ENCODE measurements around the gene ADGRD1. TPM values are rescaled to one million over a fixed set of nuclear protein-coding genes. Genes with fewer than 3 reads are reported as not detected.
A peak's percentile ranks its signal among the peaks of the same experiment; 100 is the strongest.

The ADGRD1 gene
- total RNA-seq, 1 donor from 2014 or later, result 4.0 TPM

DNA sequence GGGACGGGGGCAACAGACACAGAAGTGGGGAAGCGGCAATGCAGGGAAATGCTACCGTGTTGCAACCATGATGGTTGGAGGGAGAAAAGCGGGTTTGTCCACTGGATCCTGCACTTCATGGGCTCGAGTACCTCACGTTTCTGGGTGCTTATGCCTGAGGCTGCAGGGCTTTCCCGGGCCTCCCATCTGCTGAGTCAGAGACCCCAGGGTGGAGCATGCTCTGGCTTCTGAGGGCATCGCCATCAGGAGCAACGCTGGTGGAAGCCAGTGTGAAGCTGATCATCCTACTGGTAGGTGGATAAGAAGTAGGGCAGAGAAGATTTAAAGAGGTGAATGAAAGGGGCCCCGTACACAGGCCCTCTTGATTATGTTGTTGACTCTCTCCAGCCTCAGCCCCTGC lies 5.0 kb upstream of the ADGRD1 start:
- Mint-ChIP-seq H3K36me3 (ENCODE audit: insufficient read depth) (peaks cover 3% of the 10 kb centered on the region), H3K4me1 (ENCODE audit: low read depth) (peaks cover 20% of the 10 kb centered on the region), H3K4me3 (ENCODE audit: low read depth) (no peak overlapping the region), H3K9me3 (ENCODE audit: low read depth) (peaks cover 11% of the 10 kb centered on the region), H3K27ac (no peak overlapping the region), H3K27me3 (peaks cover 8% of the 10 kb centered on the region)
- no peak for DNase-seq (ENCODE audit: low spot score, unreplicated experiment)
- TF ChIP-seq, protein P1, sequence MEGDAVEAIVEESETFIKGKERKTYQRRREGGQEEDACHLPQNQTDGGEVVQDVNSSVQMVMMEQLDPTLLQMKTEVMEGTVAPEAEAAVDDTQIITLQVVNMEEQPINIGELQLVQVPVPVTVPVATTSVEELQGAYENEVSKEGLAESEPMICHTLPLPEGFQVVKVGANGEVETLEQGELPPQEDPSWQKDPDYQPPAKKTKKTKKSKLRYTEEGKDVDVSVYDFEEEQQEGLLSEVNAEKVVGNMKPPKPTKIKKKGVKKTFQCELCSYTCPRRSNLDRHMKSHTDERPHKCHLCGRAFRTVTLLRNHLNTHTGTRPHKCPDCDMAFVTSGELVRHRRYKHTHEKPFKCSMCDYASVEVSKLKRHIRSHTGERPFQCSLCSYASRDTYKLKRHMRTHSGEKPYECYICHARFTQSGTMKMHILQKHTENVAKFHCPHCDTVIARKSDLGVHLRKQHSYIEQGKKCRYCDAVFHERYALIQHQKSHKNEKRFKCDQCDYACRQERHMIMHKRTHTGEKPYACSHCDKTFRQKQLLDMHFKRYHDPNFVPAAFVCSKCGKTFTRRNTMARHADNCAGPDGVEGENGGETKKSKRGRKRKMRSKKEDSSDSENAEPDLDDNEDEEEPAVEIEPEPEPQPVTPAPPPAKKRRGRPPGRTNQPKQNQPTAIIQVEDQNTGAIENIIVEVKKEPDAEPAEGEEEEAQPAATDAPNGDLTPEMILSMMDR (IDR thresholded peaks at IDR 0.05; ENCODE audit: unreplicated experiment), result no peak

DNA sequence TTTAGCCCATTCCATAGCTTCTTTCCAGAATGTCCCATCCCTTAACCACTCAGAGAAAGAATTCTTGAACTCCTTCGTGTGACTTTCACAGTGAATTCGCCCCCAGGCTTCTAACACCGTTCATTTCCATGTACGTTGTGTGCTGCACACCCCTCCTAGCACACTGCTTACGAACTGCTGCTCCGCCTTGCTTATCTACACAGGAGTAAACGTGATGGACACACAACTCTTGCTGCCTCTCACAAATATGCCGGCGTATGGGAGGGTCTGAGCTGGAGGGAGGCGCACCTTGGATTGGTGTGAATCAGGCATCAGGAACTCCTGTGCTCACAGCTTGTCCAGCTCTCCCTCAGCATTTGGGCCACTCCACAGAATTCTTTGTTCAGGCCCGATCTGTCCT lies 3.9 kb upstream of the ADGRD1 start:
- Mint-ChIP-seq H3K27ac (no peak overlapping the region), H3K4me3 (ENCODE audit: low read depth) (no peak overlapping the region), H3K4me1 (ENCODE audit: low read depth) (peaks cover 27% of the 10 kb centered on the region), H3K9me3 (ENCODE audit: low read depth) (peaks cover 11% of the 10 kb centered on the region), H3K36me3 (ENCODE audit: insufficient read depth) (peaks cover 3% of the 10 kb centered on the region), H3K27me3 (peaks cover 12% of the 10 kb centered on the region)
- TF ChIP-seq, protein P1 (IDR thresholded peaks at IDR 0.05; ENCODE audit: unreplicated experiment), result no peak
- DNase-seq (ENCODE audit: low spot score, unreplicated experiment), result no peak

DNA sequence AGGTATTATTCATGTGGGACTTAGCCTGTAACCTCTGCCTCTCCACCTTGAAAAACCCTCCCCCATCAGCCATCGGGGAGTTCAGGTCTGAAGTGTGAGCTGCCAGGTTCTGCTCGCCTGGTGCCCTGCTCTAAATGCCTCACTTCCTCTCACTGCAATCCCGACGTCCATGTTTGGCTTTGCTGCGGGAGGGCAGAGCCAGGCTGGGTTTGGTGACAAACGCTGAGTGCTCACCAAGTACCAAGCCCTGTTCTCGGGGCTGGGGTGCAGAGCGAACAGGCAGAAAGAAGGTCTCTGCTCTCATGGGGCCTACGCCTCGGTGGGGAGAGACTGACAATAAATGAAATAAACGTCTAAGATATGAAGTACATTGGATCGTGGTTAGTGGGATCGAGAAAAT lies 2.1 kb upstream of the ADGRD1 start:
- no peak for DNase-seq (ENCODE audit: low spot score, unreplicated experiment)
- H3K4me1 Mint-ChIP-seq (ENCODE audit: low read depth), result peaks cover 27% of the 10 kb centered on the region
- H3K27me3 Mint-ChIP-seq, result peaks cover 12% of the 10 kb centered on the region
- H3K36me3 Mint-ChIP-seq (ENCODE audit: insufficient read depth), result no peaks in the 10 kb centered on the region
- H3K9me3 Mint-ChIP-seq (ENCODE audit: low read depth), result no peaks in the 10 kb centered on the region
- H3K4me3 Mint-ChIP-seq (ENCODE audit: low read depth), result no peak overlapping the region
- TF ChIP-seq, protein P1 (IDR thresholded peaks at IDR 0.05; ENCODE audit: unreplicated experiment), result no peak
- H3K27ac Mint-ChIP-seq, result peak overlapping the region; percentile 30

DNA sequence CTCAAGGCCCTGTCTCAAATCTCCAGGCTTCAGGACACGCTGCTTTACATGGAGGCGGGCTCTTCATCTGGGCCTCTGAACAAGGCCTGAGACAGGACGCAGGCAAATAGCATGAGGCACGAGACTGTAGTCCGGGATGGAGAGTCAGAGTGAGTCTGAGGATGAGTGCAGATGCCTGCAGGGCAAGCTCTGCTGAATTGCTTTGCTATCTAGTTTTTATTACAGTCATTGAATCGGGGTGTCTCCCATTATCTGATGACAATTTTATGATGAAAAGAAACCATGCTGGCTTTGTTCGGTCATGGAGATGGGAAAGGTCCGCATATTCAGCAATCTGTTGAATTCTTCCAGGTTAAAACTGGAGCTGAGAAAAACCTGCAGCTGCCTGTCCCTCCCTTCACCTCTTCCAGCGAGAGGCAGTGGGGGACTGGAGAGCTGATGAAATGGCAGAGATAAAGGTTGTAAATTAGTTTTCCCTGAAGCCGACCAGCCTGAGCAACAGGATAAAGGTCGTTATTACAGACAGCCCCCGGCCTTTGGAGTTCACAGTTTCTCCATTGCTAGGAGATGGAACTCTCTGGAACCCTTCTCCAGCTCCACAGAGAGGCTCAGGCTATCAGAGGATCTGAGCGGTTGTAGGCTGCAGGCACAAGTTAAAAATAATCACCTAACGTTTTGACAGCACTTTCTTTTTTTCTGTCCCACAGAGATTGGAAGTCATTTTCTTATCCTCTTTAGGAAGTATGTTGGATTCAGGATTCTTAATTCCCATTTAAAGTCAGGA lies 1.3 kb upstream of the ADGRD1 start:
- no peak for DNase-seq (ENCODE audit: low spot score, unreplicated experiment)
- H3K36me3 Mint-ChIP-seq (ENCODE audit: insufficient read depth), result no peaks in the 10 kb centered on the region
- peak overlapping the region; percentile 12 for H3K27ac Mint-ChIP-seq
- TF ChIP-seq, protein P1 (IDR thresholded peaks at IDR 0.05; ENCODE audit: unreplicated experiment), result no peak
- no peak overlapping the region for H3K4me3 Mint-ChIP-seq (ENCODE audit: low read depth)
- peaks cover 12% of the 10 kb centered on the region for H3K27me3 Mint-ChIP-seq
- H3K4me1 Mint-ChIP-seq (ENCODE audit: low read depth), result peaks cover 27% of the 10 kb centered on the region
- no peaks in the 10 kb centered on the region for H3K9me3 Mint-ChIP-seq (ENCODE audit: low read depth)

DNA sequence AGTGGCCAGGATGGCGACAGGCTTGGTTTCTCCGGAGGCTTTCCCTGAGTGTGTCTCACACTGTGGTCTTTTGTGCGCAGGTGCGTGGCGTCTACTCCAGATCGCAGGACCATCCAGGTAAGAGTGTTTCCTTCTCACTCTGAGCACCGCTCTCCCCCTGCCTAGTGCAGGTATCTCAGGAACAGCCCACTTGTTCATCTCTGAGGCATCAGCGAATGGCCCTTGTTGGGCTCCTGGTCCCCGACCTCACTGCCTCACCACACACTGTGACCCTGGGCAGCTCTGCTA lies 781 bp downstream of the ADGRD1 start:
- no peaks in the 10 kb centered on the region for H3K9me3 Mint-ChIP-seq (ENCODE audit: low read depth)
- H3K4me3 Mint-ChIP-seq (ENCODE audit: low read depth), result peak overlapping the region; percentile 15
- no peak for DNase-seq (ENCODE audit: low spot score, unreplicated experiment)
- peaks cover 27% of the 10 kb centered on the region for H3K4me1 Mint-ChIP-seq (ENCODE audit: low read depth)
- TF ChIP-seq, protein P1 (IDR thresholded peaks at IDR 0.05; ENCODE audit: unreplicated experiment), result no peak
- no peaks in the 10 kb centered on the region for H3K36me3 Mint-ChIP-seq (ENCODE audit: insufficient read depth)
- no peak overlapping the region for H3K27ac Mint-ChIP-seq
- peaks cover 16% of the 10 kb centered on the region for H3K27me3 Mint-ChIP-seq
